ENCODE results near the gene C19orf44.
A peak's percentile ranks its signal among the peaks of the same experiment; 100 is the strongest.
"Not testable (repeated sequence)": the region's sequence is repeated elsewhere in the genome, so short reads cannot be mapped to it uniquely, and the experiment has no call there.

Gene C19orf44

DNA sequence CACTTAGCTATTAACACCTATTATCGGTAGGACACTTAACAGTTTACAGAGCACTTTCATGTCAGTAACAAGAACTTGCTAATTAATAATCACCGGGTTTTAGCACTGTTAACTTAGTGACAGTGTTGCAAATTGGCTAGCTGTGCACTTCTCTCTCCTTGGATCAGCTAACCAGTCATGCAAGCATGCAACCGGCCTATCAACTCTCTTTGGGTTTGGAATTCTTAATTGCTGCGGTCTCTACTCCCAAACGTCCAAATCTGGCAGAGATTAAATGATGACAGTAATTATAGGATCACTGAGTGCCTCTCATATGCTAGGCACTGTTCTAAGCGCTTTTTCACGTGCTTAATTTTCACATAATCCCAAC lies 25.7 kb upstream of the C19orf44 start:
- DNase-seq, result no peak

DNA sequence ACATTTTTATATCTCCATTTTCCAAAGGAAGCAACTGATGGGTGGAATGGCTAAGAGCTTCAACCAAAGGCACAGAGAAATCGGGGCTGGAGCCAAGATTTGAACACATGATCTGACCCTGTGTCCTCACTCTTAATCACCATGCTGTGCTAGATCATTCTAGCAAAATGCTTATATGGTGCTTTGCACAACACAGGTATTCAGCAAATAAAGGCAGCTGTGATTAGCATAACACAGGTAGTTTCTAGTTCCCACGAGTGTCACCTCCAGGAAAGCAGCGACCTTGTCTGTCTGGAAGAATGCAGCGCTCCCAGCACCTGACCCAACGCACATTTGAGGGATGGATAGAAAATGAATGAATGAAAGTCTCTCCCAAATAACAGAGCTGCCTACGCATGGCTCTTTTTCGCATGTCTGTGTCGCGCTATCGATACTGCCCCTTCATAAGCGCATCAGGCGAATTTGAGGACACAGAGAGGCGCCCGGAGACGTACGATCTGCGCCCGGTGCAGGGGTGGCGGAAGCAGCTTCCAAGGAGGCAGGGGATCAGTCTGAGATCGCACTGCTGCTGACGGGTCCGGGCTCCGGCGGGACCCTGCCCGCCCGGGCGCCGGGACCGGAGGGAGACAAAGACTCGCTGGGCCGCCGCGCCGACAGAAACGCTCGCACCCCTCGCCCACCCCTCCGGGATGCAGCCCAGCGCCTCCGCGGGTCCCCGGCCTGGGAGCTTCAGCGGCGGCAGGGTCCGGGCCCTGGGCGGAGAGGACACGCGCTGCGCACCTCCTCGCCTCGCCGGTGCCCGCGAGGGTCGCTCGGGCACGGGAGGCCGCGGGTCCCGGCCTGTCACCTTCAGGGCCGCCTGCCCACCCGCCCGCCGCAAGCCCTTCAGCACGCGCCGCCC lies 25.0 kb upstream of the C19orf44 start:
- peak; percentile 21 for DNase-seq

DNA sequence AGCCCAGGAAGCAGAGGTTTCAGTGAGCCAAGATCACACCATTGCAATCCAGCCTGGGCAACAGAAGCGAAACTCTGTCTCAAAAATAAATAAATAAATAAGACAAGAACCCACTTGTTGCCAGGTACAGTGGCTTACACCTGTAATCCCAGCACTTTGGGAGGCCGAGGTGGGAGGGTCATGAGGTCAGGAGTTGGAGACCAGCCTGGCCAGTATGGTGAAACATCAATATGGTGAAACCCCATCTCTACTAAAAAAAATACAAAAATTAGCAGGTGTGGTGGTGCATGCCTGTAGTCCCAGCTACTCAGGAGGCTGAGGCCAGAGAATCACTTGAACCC lies 23.7 kb upstream of the C19orf44 start:
- not testable (repeated sequence) for DNase-seq

DNA sequence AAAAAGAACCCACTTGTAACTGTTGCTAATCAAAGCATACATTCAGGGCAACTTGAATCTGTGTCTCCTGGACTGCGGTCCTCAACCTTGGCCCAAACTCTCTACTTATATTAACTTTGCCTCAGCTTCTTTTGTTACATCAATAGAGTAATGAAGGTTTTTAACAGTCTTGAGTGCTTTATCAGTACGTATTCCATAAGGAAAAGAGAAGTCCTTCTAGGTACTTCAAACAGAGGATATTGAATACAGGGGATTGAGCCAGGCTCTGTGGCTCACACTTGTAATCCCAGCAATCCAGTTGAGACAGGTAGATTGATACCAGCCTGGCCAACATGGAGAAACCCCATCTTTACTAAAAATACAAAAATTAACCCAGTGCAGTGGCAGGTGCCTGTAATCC lies 23.2 kb upstream of the C19orf44 start:
- DNase-seq, result no peak

DNA sequence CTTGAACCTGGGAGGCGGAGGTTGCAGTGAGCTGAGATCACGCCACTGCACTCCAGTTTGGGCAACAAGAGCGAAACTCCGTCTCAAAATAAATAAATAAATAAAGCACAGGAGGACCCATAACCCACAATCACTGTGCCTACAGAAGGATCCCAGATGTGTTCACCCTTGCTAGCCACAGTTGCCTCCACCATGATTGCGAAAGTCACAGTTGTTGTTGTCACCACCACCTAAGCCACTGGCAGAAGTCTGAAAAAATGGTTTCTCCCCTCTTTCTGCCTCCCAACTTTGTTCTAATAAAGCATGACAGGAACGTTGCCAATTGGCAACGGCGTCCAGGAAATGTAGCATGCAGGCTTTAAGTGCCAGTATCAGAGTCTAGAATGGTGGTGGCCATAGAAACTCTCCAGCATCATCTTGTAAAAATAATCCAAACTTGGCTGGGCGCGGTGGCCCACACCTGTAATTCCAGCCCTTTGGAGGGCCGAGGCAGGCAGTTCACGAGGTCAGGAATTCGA lies 22.3 kb upstream of the C19orf44 start:
- DNase-seq, result no peak

DNA sequence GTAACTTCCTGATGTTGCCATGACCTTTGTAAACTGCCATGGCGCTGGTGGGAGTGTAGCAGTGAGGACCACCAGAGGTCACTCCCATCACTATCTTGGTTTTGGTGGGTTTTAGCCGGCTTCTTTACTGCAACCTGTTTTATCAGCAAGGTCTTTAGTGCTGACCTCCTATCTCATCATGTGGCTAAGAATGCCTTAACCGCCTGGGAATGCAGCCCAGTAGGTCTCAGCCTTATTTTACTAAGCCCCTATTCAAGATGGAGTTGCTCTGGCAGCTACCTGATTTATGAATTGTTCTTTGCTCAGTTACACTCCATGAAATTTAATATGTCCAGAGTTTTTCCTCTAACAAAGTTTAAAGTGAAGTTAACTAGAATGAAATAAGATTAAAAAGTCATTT lies 19.8 kb upstream of the C19orf44 start:
- DNase-seq, result no peak

DNA sequence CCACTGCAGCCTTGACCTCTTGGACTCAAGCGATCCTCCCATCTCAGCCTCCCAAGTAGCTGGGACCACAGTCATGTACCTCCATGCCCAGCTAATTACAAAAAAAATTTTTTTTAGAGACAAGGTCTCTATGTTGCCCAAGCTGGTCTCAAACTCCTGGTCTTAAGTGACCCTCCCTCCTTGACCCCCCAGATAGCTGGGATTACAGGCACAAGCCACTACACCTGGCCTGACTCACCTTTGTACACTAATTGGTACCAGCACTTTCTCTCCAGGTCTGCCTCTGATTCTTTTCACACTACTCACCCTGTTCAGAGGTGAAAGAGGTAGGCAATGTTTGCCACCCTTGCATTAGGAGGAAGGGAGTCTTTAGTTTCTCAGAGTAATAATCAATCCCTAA lies 18.9 kb upstream of the C19orf44 start:
- no peak for DNase-seq

DNA sequence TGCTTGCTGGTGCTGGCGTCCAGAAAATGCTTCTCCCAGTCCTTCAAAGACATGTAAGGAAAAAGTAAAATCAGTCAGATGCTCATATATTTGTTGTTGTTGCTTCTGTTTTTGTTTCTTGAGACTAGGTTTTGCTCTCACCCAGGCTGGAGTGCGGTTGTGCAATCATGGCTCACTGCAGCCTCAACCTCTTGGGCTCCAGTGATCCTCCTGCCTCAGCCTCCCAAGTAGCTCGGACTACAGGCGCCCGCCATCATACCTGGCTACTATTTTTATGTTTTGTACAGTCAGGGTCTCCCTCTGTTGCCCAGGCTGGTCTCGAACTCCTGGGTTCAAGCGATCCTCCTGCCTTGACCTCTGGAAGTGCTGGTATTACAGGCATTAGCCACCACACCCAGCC lies 13.4 kb upstream of the C19orf44 start:
- DNase-seq, result no peak

DNA sequence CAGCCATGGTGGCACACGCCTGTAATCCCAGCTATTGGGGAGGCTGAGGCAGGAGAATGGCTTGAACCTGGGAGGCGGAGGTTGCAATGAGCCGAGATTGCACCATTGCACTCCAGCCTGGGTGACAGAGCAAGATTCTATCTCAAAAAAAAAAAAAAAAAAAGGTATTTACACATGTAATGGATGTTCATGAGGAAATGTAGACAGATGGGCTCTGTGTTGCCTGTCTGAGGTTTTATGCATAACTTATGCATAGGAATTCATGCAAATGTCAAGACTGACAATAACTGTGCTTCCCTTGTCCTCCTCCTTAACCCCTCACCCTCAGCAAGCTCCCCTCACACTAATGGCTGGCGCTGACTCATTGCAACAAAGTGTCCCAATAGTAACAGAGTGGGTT lies 9.7 kb upstream of the C19orf44 start:
- not testable (repeated sequence) for DNase-seq

DNA sequence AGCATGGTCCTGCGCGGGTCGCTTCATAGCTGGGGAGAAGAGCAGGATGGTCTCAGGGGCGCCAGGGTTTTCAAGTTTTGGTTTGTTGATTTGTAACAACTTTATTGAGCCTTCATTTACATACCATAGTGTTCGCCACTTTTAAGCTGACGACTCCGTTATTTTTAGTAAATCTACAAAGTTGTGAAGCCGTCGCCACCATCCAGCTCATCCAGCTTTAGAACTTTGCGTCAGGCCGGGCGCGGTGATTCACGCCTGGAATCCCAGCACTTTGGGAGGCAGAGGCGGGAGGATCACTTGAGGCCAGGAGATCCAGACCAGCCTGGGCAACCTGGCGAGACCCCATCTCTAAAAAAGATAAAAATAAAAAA lies 404 bp downstream of the C19orf44 start:
- DNase-seq, result no peak

DNA sequence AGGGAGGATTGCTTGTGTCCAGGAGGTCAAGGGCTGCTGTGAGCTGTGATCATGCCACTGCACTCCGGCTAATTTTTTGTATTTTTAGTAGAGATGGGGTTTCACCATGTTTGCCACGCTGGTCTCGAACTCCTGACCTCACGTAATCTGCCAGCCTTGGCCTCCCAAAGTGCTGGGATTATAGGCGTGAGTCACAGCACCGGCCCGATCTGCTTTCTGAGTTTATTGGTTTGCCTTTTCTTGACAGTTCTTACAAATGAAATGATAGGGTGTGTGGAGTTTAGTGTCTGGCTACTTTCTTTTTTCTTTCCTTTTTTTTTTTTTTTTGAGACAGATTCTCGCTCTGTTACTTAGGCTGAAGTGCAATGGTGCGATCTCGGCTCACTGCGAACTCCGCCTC lies 848 bp downstream of the C19orf44 start:
- DNase-seq, result no peak

DNA sequence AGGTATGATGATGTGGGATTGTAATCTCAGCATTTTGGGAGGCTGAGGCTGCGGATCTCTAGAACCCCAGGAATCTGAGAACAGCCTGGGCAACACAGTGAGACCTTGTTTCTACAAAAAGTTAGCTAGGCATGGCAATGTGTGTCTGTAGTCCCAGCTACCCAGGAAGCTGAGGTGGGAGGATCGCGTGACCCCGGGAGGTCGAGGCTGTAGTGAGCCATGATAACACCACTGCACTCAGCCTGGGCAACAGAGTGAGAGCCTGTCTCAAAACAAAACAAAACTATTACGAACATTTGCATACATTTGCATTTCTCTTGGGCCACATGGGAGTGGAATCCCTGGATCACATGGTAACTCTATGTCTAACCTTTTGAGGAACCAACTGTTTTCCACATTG lies 1.6 kb downstream of the C19orf44 start:
- DNase-seq, result no peak

DNA sequence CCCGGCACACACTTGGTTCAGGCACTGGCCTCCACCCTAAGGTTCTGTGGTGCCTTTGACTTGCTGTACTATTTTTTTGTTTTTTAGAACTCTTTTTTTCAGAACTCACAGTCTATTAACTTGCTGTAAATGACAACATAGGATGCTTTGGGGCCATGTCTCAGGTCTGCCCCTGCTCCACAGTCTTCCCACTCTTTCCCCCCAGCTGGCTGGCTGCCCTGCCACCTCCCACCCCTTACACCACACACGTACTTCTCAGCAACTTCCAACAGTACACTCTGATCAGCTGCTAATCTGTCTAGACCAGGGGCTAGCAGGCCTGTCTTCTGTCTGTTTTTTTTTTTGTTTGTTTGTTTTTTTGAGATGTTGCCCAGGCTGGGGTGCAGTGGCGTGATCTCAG lies 8.1 kb downstream of the C19orf44 start:
- DNase-seq, result no peak

DNA sequence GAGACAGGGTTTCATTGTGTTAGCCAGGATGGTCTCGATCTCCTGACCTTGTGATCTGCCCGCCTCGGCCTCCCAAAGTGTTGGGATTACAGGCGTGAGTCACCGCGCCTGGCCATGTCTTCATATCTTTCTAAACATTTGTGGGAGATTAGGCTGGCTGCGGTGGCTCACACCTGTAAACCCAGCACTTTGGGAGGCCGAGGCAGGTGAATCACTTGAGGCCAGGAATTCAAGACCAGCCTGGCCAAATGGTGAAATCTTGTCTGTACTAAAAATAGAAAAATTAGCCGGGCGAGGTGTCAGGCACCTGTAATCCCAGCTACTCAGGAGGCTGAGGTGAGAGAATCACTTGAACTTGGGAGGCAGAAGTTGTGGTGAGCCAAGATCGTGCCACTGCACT lies 10.0 kb downstream of the C19orf44 start:
- not testable (repeated sequence) for DNase-seq

DNA sequence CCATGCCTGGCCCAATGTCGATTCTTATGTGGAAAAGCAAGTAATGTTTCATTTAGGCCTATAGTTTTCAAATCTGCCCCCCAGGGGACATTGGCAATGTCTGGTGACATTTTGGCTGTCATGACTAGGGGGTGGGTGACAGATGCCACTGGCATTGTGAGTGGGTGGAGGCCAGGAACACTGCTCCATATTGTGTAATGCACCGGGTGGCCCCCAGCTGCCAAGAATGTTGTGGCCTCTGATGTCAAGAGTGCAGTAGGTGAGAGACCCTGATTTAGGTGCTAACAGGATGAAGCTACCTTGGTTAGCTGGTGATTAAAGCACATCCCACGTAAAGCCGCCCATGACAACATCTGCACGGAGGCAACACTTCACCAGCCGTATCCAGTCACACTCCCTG lies 10.8 kb downstream of the C19orf44 start:
- no peak for DNase-seq

DNA sequence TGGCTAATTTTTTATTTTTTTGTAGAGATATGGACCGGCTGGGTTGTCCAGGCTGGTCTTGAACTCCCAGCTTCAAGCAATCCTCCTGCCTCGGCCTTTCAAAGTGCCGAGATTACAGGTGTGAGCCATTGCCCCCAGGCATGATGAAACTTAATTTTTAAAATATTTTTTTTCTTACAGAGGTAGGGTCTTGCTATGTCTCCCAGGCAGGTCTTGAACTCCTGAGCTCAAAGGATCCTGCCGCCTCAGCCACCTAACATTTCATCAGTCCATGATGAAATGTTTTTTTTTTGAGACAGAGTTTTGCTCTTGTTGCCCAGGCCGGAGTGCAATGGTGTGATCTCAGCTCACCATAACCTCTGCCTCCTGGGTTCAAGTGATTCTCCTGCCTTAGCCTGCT lies 12.4 kb downstream of the C19orf44 start:
- DNase-seq, result no peak

DNA sequence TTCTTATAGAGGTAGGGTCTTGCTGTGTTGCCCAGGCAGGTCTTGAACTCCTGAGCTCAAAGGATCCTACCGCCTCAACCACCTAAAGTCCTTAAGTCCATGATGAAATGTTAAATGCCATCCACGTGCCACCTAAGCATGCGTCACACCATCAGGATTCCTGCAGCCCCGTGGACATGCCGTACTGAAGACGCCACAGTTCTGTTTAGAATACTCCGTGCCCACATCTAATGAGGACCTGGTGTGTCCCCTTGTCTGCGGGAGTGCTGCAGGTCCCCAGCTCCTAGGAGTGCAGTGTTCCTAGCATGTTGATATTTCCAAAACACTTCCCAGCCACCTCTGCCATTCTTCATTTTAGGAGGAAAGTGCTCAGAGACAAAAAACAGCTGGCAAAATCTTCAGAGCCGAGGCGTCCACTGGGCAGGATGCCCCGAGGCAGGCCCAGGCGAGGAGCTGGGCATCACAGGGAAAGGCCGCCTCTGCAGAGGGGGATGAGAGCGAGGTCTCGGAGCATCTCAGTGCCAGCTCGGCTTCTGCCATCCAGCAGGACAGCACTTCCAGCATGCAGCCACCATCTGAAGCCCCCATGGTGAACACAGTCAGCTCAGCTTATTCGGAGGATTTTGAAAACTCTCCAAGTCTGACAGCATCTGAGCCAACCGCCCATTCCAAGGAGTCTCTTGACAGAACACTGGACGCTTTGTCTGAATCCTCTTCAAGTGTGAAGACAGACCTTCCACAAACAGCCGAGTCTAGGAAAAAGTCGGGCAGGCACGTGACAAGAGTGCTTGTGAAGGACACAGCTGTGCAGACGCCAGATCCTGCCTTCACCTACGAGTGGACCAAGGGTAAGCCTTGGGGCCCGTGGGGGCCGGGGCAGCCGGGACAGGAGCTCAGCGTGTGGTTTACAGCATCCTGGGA lies 13.2 kb downstream of the C19orf44 start:
- no peak for DNase-seq

DNA sequence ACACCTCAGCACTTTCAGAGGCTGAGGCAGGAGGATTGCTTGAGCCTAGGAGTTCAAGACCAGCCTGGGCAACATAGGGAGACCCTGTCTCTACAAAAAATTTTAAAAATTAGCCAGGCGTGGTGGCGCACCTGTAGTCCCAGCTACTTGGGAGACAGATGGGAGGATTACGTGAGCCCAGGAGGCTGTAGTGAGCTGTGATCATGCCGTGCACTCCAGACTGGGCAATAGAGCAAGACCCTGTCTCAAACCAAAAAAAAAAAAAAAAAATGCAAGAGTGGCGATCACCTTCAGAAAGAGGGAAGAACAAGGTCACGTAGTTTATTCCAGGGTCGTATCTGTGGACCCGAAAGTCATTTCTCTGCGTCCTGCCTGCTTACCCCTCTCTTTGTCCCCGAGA lies 16.4 kb downstream of the C19orf44 start:
- not testable (repeated sequence) for DNase-seq

DNA sequence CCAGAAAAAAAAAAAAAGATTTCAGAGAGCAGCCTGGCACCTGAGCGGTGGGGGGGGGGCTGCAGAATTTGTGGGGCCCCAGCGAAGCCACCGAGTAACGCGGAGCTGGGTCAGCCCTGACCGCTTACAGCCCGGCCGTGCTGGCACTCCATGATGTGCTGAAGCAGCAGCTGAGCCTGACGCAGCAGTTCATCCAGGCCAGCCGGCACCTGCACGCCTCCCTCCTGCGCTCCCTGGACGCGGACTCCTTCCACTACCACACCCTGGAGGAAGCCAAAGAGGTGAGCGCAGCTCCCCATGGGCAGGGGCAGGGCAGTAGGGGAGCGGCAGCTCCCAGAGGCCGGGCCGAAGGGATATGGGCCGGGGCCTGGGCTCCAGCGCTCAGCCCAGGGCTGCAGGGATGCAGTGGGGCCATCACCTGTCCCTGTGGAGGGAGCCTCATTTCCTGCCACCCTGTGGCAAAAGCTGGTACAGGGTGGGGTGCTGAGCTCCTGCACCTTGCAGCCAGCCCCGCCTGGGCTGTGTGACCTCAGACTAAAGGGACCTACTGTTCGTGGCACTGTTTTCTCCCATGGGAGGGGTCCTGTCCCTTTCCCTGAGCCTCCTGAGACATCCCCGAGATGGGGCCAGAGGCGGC lies 18.3 kb downstream of the C19orf44 start:
- no peak for DNase-seq

DNA sequence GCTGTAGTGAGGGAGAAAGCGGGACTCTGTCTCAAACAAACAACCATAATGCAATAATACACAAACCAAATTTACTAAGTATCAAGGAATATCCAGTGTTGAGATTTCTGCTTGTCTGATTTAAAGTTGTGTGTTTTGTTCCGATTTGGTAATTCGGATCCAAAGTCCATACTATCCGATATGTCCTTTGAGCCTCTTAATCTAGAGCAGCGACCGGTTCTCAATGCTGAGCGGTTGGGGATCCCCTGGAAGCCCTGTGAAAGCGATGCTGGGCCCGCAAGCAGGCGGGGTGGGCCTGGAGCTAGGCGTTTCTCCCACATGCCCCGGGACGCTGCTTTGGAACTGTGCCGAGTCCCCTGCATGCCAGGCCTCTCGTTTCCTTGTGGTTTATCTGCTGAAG lies 20.2 kb downstream of the C19orf44 start:
- no peak for DNase-seq

DNA sequence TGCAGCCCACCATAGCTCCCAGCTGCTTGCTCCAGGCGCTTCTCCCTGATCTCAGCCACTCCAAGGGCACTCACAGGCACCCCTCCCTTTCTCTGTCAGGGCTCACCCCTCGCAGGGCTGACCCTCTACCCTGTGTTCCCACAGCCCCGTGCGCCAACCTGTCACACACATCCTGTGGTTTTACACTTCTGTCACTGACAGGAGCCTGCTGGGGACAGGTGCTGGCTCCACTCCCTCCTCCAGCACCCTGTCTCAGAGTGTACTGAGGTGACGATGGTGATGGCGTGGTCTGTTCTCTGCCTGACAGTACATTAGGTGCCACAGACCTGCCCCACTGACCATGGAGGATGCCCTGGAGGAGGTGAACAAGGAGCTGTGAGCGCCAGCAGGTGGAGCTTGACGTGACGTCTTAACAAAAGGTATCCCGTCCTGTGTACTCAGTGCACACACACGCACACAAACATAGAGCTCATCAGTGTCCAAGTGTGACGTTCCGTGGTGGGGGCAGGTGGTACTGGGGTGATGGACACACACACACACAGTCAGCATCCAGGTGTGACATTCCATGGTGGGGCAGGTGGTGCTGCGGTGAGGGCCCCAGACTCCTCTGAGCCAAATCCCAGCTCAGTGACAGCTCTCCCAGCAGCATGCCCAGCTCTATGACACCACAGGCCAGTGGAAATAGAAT lies 20.9 kb downstream of the C19orf44 start:
- no peak for DNase-seq

DNA sequence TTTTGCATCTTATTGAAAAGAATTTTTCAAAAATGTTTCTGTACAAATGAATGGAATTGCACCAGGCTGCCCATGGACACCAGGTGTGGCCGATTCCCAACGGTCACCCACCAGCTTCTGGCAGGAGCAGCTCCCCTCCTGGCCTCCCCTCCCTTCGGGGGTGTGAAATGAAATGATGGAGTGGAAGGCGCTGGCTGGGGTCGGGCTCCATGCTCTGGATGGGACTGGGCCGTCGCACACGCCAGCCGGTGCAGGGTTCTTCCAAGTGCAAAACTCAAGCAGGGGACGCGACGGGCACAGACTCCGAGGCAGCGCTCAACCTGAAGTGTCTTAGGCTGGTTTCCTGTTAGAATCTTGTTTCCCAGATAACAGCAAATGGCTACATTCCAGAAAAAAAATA lies 21.9 kb downstream of the C19orf44 start:
- DNase-seq, result no peak
